ENCODE results near the gene TEX9. TPM values are rescaled to one million over a fixed set of nuclear protein-coding genes. Genes with fewer than 3 reads are reported as not detected.

TEX9 gene
- total and polyA plus RNA-seq, 2 of the 4 experiments (the other 2 are of a cell fraction), result 0.63 to 1.4 TPM

DNA sequence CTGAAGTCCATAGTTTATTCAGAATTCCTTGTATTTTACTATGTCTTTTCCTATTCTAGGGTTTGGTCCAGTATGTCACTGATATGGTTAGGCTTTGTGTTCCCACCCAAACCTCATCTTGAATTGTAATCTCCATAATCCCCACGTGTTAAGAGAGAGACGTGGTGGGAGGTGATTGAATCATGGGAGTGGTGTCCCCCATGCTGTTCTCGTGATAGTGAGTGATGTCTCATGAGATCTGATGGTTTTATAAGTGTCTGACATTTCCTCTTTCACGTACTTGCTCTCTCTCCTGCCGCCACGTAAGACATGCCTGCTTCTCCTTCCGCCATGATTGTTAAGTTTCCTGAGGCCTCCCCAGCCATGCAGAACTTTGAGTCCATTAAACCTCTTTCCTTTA is 6.6 kb upstream of the TEX9 start:
- no peak overlapping the region for H2AK9ac ChIP-seq (replicated peaks; ENCODE audit: low read depth, low read length, poor library complexity)
- no peak overlapping the region for H4K8ac ChIP-seq (ENCODE audit: low read depth in 2 of 2, low read length in 2 of 2)
- H4K91ac ChIP-seq (ENCODE audit: insufficient read depth, low read depth, low read length), result no peak overlapping the region
- no peak overlapping the region for H2BK5ac ChIP-seq (ENCODE audit: low read depth, low read length, poor library complexity, severe bottlenecking)
- no peak overlapping the region for H3K18ac ChIP-seq (ENCODE audit: low read depth, low read length)
- no peak overlapping the region for H3K14ac ChIP-seq (replicated peaks; ENCODE audit: low read depth, low read length)
- TF ChIP-seq, protein P1, sequence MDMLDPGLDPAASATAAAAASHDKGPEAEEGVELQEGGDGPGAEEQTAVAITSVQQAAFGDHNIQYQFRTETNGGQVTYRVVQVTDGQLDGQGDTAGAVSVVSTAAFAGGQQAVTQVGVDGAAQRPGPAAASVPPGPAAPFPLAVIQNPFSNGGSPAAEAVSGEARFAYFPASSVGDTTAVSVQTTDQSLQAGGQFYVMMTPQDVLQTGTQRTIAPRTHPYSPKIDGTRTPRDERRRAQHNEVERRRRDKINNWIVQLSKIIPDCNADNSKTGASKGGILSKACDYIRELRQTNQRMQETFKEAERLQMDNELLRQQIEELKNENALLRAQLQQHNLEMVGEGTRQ (IDR thresholded peaks at IDR 0.05; ENCODE audit: low read depth, low read length), result no peak
- no peak for TF ChIP-seq BHLHE40 (IDR thresholded peaks at IDR 0.05; ENCODE audit: low read depth, low read length)
- TF ChIP-seq, protein P2, sequence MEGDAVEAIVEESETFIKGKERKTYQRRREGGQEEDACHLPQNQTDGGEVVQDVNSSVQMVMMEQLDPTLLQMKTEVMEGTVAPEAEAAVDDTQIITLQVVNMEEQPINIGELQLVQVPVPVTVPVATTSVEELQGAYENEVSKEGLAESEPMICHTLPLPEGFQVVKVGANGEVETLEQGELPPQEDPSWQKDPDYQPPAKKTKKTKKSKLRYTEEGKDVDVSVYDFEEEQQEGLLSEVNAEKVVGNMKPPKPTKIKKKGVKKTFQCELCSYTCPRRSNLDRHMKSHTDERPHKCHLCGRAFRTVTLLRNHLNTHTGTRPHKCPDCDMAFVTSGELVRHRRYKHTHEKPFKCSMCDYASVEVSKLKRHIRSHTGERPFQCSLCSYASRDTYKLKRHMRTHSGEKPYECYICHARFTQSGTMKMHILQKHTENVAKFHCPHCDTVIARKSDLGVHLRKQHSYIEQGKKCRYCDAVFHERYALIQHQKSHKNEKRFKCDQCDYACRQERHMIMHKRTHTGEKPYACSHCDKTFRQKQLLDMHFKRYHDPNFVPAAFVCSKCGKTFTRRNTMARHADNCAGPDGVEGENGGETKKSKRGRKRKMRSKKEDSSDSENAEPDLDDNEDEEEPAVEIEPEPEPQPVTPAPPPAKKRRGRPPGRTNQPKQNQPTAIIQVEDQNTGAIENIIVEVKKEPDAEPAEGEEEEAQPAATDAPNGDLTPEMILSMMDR (conservative IDR thresholded peaks at IDR 0.05; ENCODE audit: low read depth, low read length), result no peak
- no peak for TF ChIP-seq RFX5 (IDR thresholded peaks at IDR 0.05; ENCODE audit: low read depth, low read length)
- TF ChIP-seq MXI1 (IDR thresholded peaks at IDR 0.05; ENCODE audit: borderline replicate concordance, low read depth, low read length), result no peak
- TF ChIP-seq CHD1 (IDR thresholded peaks at IDR 0.05; ENCODE audit: low read depth, low read length), result no peak
- TF ChIP-seq RCOR1 (IDR thresholded peaks at IDR 0.05; ENCODE audit: insufficient replicate concordance, low read length), result no peak
- TF ChIP-seq SMC3 (IDR thresholded peaks at IDR 0.05; ENCODE audit: low read depth, low read length), result no peak
- no peak for TF ChIP-seq POLR2A (IDR thresholded peaks at IDR 0.05; ENCODE audit: low read depth, low read length)
- no peak for TF ChIP-seq FOS (IDR thresholded peaks at IDR 0.05; ENCODE audit: low read depth, low read length)
- TF ChIP-seq RAD21 (IDR thresholded peaks at IDR 0.05; ENCODE audit: low read length), result no peak
- TF ChIP-seq CEBPB (IDR thresholded peaks at IDR 0.05; ENCODE audit: low read depth, low read length), result no peak
- TF ChIP-seq MAFK (IDR thresholded peaks at IDR 0.05; ENCODE audit: low read depth, low read length), result no peak
- TF ChIP-seq NFE2L2 (IDR thresholded peaks at IDR 0.05; ENCODE audit: low read depth, low read length), result no peak
- TF ChIP-seq, protein P3, sequence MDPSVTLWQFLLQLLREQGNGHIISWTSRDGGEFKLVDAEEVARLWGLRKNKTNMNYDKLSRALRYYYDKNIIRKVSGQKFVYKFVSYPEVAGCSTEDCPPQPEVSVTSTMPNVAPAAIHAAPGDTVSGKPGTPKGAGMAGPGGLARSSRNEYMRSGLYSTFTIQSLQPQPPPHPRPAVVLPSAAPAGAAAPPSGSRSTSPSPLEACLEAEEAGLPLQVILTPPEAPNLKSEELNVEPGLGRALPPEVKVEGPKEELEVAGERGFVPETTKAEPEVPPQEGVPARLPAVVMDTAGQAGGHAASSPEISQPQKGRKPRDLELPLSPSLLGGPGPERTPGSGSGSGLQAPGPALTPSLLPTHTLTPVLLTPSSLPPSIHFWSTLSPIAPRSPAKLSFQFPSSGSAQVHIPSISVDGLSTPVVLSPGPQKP (IDR thresholded peaks at IDR 0.05; ENCODE audit: borderline replicate concordance, low read depth, low read length), result no peak
- no peak for TF ChIP-seq MAZ (IDR thresholded peaks at IDR 0.05; ENCODE audit: borderline replicate concordance, low read depth, low read length)
- H3K36me3 ChIP-seq (ENCODE audit: control insufficient read depth, insufficient read depth, low read length), result no peaks in the 10 kb centered on the region
- no peak overlapping the region for H2BK20ac ChIP-seq (ENCODE audit: low read depth, low read length)
- dilution Hi-C loops (cut with HindIII; ENCODE audit: low sequenced_read_pairs, unreplicated experiment), result no loop called here
- H2BK15ac ChIP-seq (ENCODE audit: low read depth, low read length), result no peak overlapping the region
- H3K4me2 ChIP-seq (ENCODE audit: low read depth, low read length), result no peak overlapping the region
- WGBS, 2 experiments (ENCODE audit: extremely low coverage in 2 of 2, insufficient read length in 1 of 2), result no CpG with 5 or more reads among the region's 7 CpGs
- no peaks in the 10 kb centered on the region for H3K9me3 ChIP-seq (ENCODE audit: control insufficient read depth, insufficient read depth, low read length)
- no peak overlapping the region for H2AK5ac ChIP-seq (ENCODE audit: low read depth, low read length)
- H2AFZ ChIP-seq (replicated peaks; ENCODE audit: low read length, poor library complexity), result no peak overlapping the region
- DNase-seq (no peak), ATAC-seq (ENCODE audit: low read depth) (no peak)
- H3K4me1 ChIP-seq (ENCODE audit: control insufficient read depth, insufficient read depth, low read length), result no peaks in the 10 kb centered on the region
- no TSS peak for BruUV-seq (replicated peaks)
- H3K4ac ChIP-seq (ENCODE audit: low read depth, low read length), result no peak overlapping the region
- intact Hi-C loops (cut with micrococcal nuclease), result no loop called here
- ChIA-PET CTCF (no interaction called here), POLR2A (ENCODE audit: unreplicated experiment) (no interaction called here)
- H3K27me3 ChIP-seq (ENCODE audit: control insufficient read depth, insufficient read depth, low read length), result no peaks in the 10 kb centered on the region
- H3K9ac ChIP-seq (ENCODE audit: low read depth, low read length), result no peak overlapping the region
- H3K27ac ChIP-seq (ENCODE audit: insufficient read depth, low read length), result no peak overlapping the region
- no peaks in the 10 kb centered on the region for H4K20me1 ChIP-seq (ENCODE audit: insufficient read depth, low read length)
- no peak overlapping the region for H3K4me3 ChIP-seq (ENCODE audit: insufficient read depth, low read depth, low read length)
- H4K5ac ChIP-seq (ENCODE audit: low read depth, low read length), result no peak overlapping the region
- H3K23ac ChIP-seq (ENCODE audit: low read depth, low read length), result no peak overlapping the region
- in situ Hi-C loops (cut with MboI; ENCODE audit: low sequenced_read_pairs), result no loop called here
- no peaks in the 10 kb centered on the region for H3K79me1 ChIP-seq (ENCODE audit: low read depth in 1 of 2, low read length in 2 of 2)
- H3K9me1 ChIP-seq (ENCODE audit: insufficient read depth, low read length), result no peaks in the 10 kb centered on the region
- H2BK120ac ChIP-seq (ENCODE audit: low read depth, low read length), result no peak overlapping the region
- H3K56ac ChIP-seq (ENCODE audit: extremely low read depth, insufficient read depth, low read length), result no peak overlapping the region
